Measurements from ENCODE around the gene NAGLU.
A peak's percentile ranks its signal among the peaks of the same experiment; 100 is the strongest.

The NAGLU gene

GRCh38 chr17:42565523-42566214 lies 29.6 kb downstream of the NAGLU start:
- no peak for DNase-seq

- no peak for DNase-seq
These were observed 30.3 kb downstream of the NAGLU start for GRCh38 chr17:42566215-42566882.

GRCh38 chr17:42566883-42567573 lies 31.0 kb downstream of the NAGLU start, which contains the start of gene MLX:
Gene MLX, plus strand, starts transcription at chr17:42567100. Its CDS starts 25 bp downstream, at chr17:42567125.
- DNase-seq: peak; percentile 96

- DNase-seq: no peak
These were observed 32.5 kb downstream of the NAGLU start for GRCh38 chr17:42568341-42569111.

- DNase-seq: no peak
These were observed 35.6 kb downstream of the NAGLU start for GRCh38 chr17:42571435-42572225.

- no peak for DNase-seq
These were observed 37.1 kb downstream of the NAGLU start for GRCh38 chr17:42573095-42573494.

- DNase-seq: no peak
These were observed 38.4 kb downstream of the NAGLU start for GRCh38 chr17:42574463-42574862.

GRCh38 chr17:42577140-42577531 lies 41.1 kb downstream of the NAGLU start:
- no peak for DNase-seq

- peak; percentile 98 for DNase-seq
These were observed 41.7 kb downstream of the NAGLU start, which contains the start of gene PSMC3IP for GRCh38 chr17:42577532-42578281. Gene PSMC3IP, minus strand, starts transcription at chr17:42577729. Its CDS starts 43 bp downstream, at chr17:42577686.

- peak; percentile 84 for DNase-seq
These were observed 42.3 kb downstream of the NAGLU start for GRCh38 chr17:42578282-42578869.

GRCh38 chr17:42579794-42580551 lies 43.9 kb downstream of the NAGLU start:
- DNase-seq: no peak

- no peak for DNase-seq
These were observed 45.8 kb downstream of the NAGLU start for GRCh38 chr17:42581744-42582270.

GRCh38 chr17:42584880-42585279 lies 48.8 kb downstream of the NAGLU start:
- DNase-seq: no peak

GRCh38 chr17:42585353-42585752 lies 49.3 kb downstream of the NAGLU start:
- DNase-seq: no peak

- no peak for DNase-seq
These were observed 50.6 kb downstream of the NAGLU start for GRCh38 chr17:42586514-42587230.

- DNase-seq: no peak
These were observed 54.8 kb downstream of the NAGLU start for GRCh38 chr17:42590886-42591285.

- DNase-seq: no peak
These were observed 55.4 kb downstream of the NAGLU start for GRCh38 chr17:42591411-42591810.
